GM13976 (cell line): ENCODE data around the gene STS.
"Not testable (repeated sequence)": the region's sequence is repeated elsewhere in the genome, so short reads cannot be mapped to it uniquely, and the experiment has no call there.

Experiments used
- DNase-seq: peaks from one replicate; pipeline ENCODE4 v3.0.0; 2012; ENCODE audit warnings: low spot score
- CTCF ChIP-seq: IDR thresholded peaks from 2 replicates; pipeline ENCODE4 v1.5.1; 2012; ENCODE audit warnings: borderline replicate concordance, mild to moderate bottlenecking; ENCODE audit not compliant: insufficient read depth; ENCODE audit errors: extremely low read depth, missing control alignments, control extremely low read depth
- in situ Hi-C: fragments of 300-500 bp; cut with MboI; formaldehyde crosslinking; loops from one replicate; pipeline ENCODE4 v1.12.0; 2022; ENCODE audit warnings: low sequenced_read_pairs, mixed read lengths, inconsistent platforms; ENCODE audit not compliant: unreplicated experiment

STS gene

GRCh38 chrX:7164174-7164573 is 16.7 kb downstream of the STS start:
- no peak for DNase-seq
- in situ Hi-C loops, result loop anchor here (25.0 kb wide), 1 partner anchor 423 kb away; no protein-coding TSS in a partner anchor
- TF ChIP-seq CTCF, result no peak

GRCh38 chrX:7168371-7168770 is 20.9 kb downstream of the STS start:
- no peak for DNase-seq
- no peak for TF ChIP-seq CTCF
- in situ Hi-C loops, result loop anchor here (25.0 kb wide), 1 partner anchor 419 kb away; no protein-coding TSS in a partner anchor

- TF ChIP-seq CTCF, result no peak
- in situ Hi-C loops, result loop anchor here (25.0 kb wide), 1 partner anchor 418 kb away; no protein-coding TSS in a partner anchor
- DNase-seq, result no peak
These were observed 22.1 kb downstream of the STS start for GRCh38 chrX:7169627-7170026.

GRCh38 chrX:7170898-7171297 is 23.4 kb downstream of the STS start:
- DNase-seq, result no peak
- in situ Hi-C loops, result loop anchor here (25.0 kb wide), 1 partner anchor 416 kb away; no protein-coding TSS in a partner anchor
- TF ChIP-seq CTCF, result peak; percentile 12

- DNase-seq, in situ Hi-C loops: not testable (repeated sequence)
These were observed 31.3 kb downstream of the STS start for GRCh38 chrX:7178859-7179258.

GRCh38 chrX:7179446-7179845 is 31.9 kb downstream of the STS start:
- in situ Hi-C loops, result no loop called here
- no peak for TF ChIP-seq CTCF
- no peak for DNase-seq

- in situ Hi-C loops, result no loop called here
- no peak for DNase-seq
- no peak for TF ChIP-seq CTCF
These were observed 37.3 kb downstream of the STS start for GRCh38 chrX:7184816-7185215.
